Urinary bladder (tissue), 4 donors: ENCODE measurements around the gene LRRC31. TPM values are rescaled to one million over a fixed set of nuclear protein-coding genes. Genes with fewer than 3 reads are reported as not detected.

Source experiments
- DNase-seq: peaks from one replicate; pipeline ENCODE4 v3.0.0-alpha.2; 2015; ENCODE audit errors: extremely low spot score
- H3K27ac ChIP-seq: one replicate; pipeline ENCODE4 v1.5.1; 2013; ENCODE audit warnings: low read depth, mild to moderate bottlenecking, moderate library complexity
- H3K36me3 ChIP-seq: one replicate; pipeline ENCODE4 v1.6.1; 2013; ENCODE audit warnings: mild to moderate bottlenecking, moderate library complexity; ENCODE audit not compliant: insufficient read depth
- H3K4me1 ChIP-seq: one replicate; pipeline ENCODE4 v1.6.1; 2013; ENCODE audit warnings: mild to moderate bottlenecking, moderate library complexity; ENCODE audit not compliant: insufficient read depth
- H3K4me3 ChIP-seq: one replicate; pipeline ENCODE4 v1.5.1; 2013; ENCODE audit warnings: low read depth, low read length
- WGBS: extraction: QIAGEN DNeasy Blood & Tissue Kit; methylation state at CpG from one replicate; pipeline ENCODE4 v1.1.7; 2013; 5-methylcytosine and 5-hydroxymethylcytosine counted together
- polyA plus RNA-seq: library from polyadenylated mRNA; stranded (reverse); fragments of 200-250 nt; gene quantifications from one replicate; pipeline ENCODE4 v1.2.3, GENCODE V29; 2013
- total RNA-seq: library from RNA; depleted of rRNA; stranded (reverse); fragments of >200 nt; gene quantifications from one replicate; pipeline ENCODE4 v1.2.3, GENCODE V29; 2014
- donor health status: healthy with polysubstance abuse.
- donor health status: healthy.

Gene LRRC31
- total and polyA plus RNA-seq, 2 donors: not detected

- 55% methylated on average over 4 of the region's 4 CpGs for WGBS
- H3K4me3 ChIP-seq: no peak overlapping the region
- no peak for DNase-seq
- no peaks in the 10 kb centered on the region for H3K4me1 ChIP-seq
- no peaks in the 10 kb centered on the region for H3K36me3 ChIP-seq
- no peak overlapping the region for H3K27ac ChIP-seq
Observed at GRCh38 chr3:169847896-169848295, 21.8 kb downstream of the LRRC31 start.

- no peak for DNase-seq
- Histone ChIP-seq H3K27ac (no peak overlapping the region), H3K36me3 (no peaks in the 10 kb centered on the region), H3K4me3 (no peak overlapping the region), H3K4me1 (no peaks in the 10 kb centered on the region)
- 92% methylated on average over 11 of the region's 11 CpGs for WGBS
Observed at GRCh38 chr3:169846458-169847193, 23.1 kb downstream of the LRRC31 start.

- no peak overlapping the region for H3K4me3 ChIP-seq
- WGBS: 47% methylated on average over 3 of the region's 3 CpGs
- H3K27ac ChIP-seq: no peak overlapping the region
- no peak for DNase-seq
- H3K4me1 ChIP-seq: no peaks in the 10 kb centered on the region
- no peaks in the 10 kb centered on the region for H3K36me3 ChIP-seq
Observed at GRCh38 chr3:169842960-169843359, 26.8 kb downstream of the LRRC31 start.

GRCh38 chr3:169841171-169841570 is 28.6 kb downstream of the LRRC31 start:
- DNase-seq: no peak
- H3K27ac ChIP-seq: no peak overlapping the region
- no peaks in the 10 kb centered on the region for H3K4me1 ChIP-seq
- no peaks in the 10 kb centered on the region for H3K36me3 ChIP-seq
- 37% methylated on average over 4 of the region's 4 CpGs for WGBS
- no peak overlapping the region for H3K4me3 ChIP-seq

GRCh38 chr3:169838511-169839030 is 31.2 kb downstream of the LRRC31 start:
- H3K27ac ChIP-seq: no peak overlapping the region
- H3K4me3 ChIP-seq: no peak overlapping the region
- H3K4me1 ChIP-seq: no peaks in the 10 kb centered on the region
- DNase-seq: no peak
- 91% methylated on average over 1 of the region's 1 CpG for WGBS
- H3K36me3 ChIP-seq: no peaks in the 10 kb centered on the region

GRCh38 chr3:169836942-169837275 is 32.8 kb downstream of the LRRC31 start:
- DNase-seq: no peak
- H3K4me1 ChIP-seq: no peaks in the 10 kb centered on the region
- H3K27ac ChIP-seq: no peak overlapping the region
- 75% methylated on average over 3 of the region's 3 CpGs for WGBS
- H3K36me3 ChIP-seq: no peaks in the 10 kb centered on the region
- H3K4me3 ChIP-seq: no peak overlapping the region

- H3K27ac ChIP-seq: no peak overlapping the region
- H3K4me3 ChIP-seq: no peak overlapping the region
- no peaks in the 10 kb centered on the region for H3K4me1 ChIP-seq
- 59% methylated on average over 5 of the region's 5 CpGs for WGBS
- no peaks in the 10 kb centered on the region for H3K36me3 ChIP-seq
- no peak for DNase-seq
Observed at GRCh38 chr3:169836078-169836941, 33.4 kb downstream of the LRRC31 start.

- H3K4me3 ChIP-seq: no peak overlapping the region
- no peak for DNase-seq
- H3K4me1 ChIP-seq: no peaks in the 10 kb centered on the region
- WGBS: 60% methylated on average over 1 of the region's 1 CpG
- no peak overlapping the region for H3K27ac ChIP-seq
- no peaks in the 10 kb centered on the region for H3K36me3 ChIP-seq
Observed at GRCh38 chr3:169835533-169835932, 34.2 kb downstream of the LRRC31 start.

- no peak overlapping the region for H3K27ac ChIP-seq
- H3K4me1 ChIP-seq: no peaks in the 10 kb centered on the region
- 79% methylated on average over 4 of the region's 4 CpGs for whole genome bisulfite sequencing
- no peak for DNase-seq
- H3K4me3 ChIP-seq: no peak overlapping the region
- H3K36me3 ChIP-seq: no peaks in the 10 kb centered on the region
Observed at GRCh38 chr3:169827712-169828111, 42.0 kb downstream of the LRRC31 start.

GRCh38 chr3:169825316-169825715 is 44.4 kb downstream of the LRRC31 start:
- no peak for DNase-seq
- no peak overlapping the region for H3K4me3 ChIP-seq
- H3K27ac ChIP-seq: no peak overlapping the region
- 80% methylated on average over 3 of the region's 3 CpGs for WGBS
- H3K4me1 ChIP-seq: no peaks in the 10 kb centered on the region
- no peaks in the 10 kb centered on the region for H3K36me3 ChIP-seq

GRCh38 chr3:169822983-169823382 is 46.8 kb downstream of the LRRC31 start:
- DNase-seq: no peak
- H3K4me3 ChIP-seq: no peak overlapping the region
- WGBS: 79% methylated on average over 6 of the region's 6 CpGs
- no peaks in the 10 kb centered on the region for H3K36me3 ChIP-seq
- no peak overlapping the region for H3K27ac ChIP-seq
- H3K4me1 ChIP-seq: no peaks in the 10 kb centered on the region

GRCh38 chr3:169822540-169822939 is 47.2 kb downstream of the LRRC31 start:
- WGBS: 97% methylated on average over 20 of the region's 20 CpGs
- H3K4me1 ChIP-seq: no peaks in the 10 kb centered on the region
- no peak overlapping the region for H3K4me3 ChIP-seq
- no peak for DNase-seq
- no peaks in the 10 kb centered on the region for H3K36me3 ChIP-seq
- no peak overlapping the region for H3K27ac ChIP-seq

GRCh38 chr3:169822091-169822490 is 47.6 kb downstream of the LRRC31 start:
- no peaks in the 10 kb centered on the region for H3K4me1 ChIP-seq
- no peak for DNase-seq
- no peaks in the 10 kb centered on the region for H3K36me3 ChIP-seq
- no peak overlapping the region for H3K27ac ChIP-seq
- 96% methylated on average over 15 of the region's 15 CpGs for WGBS
- H3K4me3 ChIP-seq: no peak overlapping the region

- 77% methylated on average over 2 of the region's 2 CpGs for WGBS
- no peak for DNase-seq
- no peak overlapping the region for H3K4me3 ChIP-seq
- no peak overlapping the region for H3K27ac ChIP-seq
- H3K4me1 ChIP-seq: no peaks in the 10 kb centered on the region
- no peaks in the 10 kb centered on the region for H3K36me3 ChIP-seq
Observed at GRCh38 chr3:169818316-169818715, 51.4 kb downstream of the LRRC31 start.
